T-helper 1 cell treated with Interleukin-12 subunit alpha and Interleukin-12 subunit beta and Interleukin-4 antibody, amounts not matched to agents 30 ng/mL and 1 ng/mL, for 36 hours (primary cell): ENCODE data around the gene ZNF768. TPM values are rescaled to one million over a fixed set of nuclear protein-coding genes. Genes with fewer than 3 reads are reported as not detected.
"Not testable (repeated sequence)": the region's sequence is repeated elsewhere in the genome, so short reads cannot be mapped to it uniquely, and the experiment has no call there.

Experiments
- intact Hi-C: fragments of 100-400 bp; cut with micrococcal nuclease; formaldehyde crosslinking; loops from one replicate; pipeline ENCODE4 v1.15.1; 2024
- total RNA-seq: library from RNA; stranded (reverse); gene quantifications from 2 replicates; pipeline ENCODE4 v1.2.3, GENCODE V29; 2022

ZNF768 gene
- total RNA-seq, 1 donor from 2014 or later = 6.7 TPM

DNA sequence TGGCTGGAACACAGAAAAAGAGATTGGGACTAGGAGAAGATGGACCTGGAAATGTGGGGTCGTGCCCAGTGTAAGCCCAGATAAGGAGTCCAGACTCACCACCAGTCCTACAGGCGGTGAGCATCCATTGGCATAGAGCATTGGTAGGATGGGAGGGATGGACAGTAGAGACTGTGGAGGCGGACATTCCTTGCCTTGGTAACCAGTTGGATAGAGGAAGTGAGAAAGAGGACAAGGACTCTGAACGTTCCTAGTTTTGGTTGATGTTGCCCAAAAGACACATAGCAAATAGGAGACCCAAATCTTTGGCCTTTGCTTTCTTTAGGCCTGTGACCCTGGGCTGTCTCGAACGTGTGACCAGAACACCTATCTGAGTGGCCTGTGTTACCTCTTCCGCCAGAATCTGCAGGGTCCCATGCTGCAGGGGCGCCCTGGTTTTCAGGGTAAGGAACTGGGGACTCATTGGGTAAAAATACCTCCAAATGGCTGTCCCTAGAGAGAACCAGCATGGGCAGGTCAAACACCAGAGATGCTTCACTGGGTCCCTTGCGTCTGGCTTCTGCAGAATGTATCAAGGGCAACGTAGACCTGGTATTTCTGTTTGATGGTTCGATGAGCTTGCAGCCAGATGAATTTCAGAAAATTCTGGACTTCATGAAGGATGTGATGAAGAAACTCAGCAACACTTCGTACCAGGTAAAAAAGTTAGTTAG is 47.4 kb downstream of the ZNF768 start:
- intact Hi-C loops = no loop called here

DNA sequence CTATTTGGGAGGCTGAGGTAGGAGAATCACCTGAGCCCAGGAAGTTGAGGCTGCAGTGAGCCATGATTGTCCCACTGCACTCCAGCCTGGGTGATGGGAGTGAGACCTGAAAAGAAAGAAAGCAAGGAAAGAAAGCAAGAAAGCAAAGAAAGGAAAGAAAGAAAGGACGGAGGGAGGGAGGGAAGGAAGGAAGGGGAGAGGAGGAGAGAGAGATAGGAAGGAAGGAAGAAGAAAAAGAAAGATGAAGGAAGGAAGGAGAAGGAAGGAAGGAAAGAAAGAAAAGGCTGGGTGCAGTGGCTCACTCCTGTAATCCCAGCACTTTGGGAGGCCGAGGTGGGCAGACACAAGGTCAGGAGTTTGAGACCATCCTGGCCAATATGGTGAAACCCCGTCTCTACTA is 48.6 kb downstream of the ZNF768 start:
- intact Hi-C loops = not testable (repeated sequence)

DNA sequence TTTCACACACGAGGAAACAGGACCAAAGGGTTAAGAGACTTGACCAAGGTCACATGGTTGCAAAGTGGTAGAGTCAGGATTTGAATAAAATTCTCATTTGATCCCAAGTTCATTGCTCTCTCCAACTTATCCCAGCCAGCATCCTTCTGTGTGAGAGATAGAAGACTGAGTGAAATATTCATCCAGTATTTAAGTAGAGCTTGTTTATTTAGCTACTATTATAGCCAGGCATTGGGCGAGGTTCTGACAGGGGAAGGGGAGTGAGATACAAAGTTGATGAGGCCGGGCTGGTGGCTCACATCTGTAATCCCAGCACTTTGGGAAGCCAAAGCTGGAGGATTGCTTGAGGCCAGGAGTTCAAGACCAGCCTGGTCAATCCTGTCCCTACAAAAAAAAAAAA is 49.4 kb downstream of the ZNF768 start:
- intact Hi-C loops = no loop called here

DNA sequence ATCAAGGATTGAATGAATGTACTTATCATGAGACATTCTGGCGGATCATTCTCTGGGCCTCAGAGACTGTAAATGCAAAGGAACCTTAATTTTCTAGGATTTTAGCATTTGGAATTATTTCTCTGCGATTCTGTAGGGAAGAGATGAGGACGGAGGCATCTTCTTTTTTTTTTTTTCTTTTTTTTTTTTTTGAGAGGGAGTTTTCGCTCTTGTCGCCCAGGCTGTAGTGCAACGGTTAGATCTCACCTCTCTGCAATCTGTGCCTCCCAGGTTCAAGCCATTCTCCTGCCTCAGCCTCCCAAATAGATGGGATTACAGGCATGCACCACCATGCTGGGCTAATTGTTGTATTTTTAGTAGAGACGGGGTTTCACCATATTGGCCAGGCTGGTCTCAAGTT is 51.7 kb downstream of the ZNF768 start:
- intact Hi-C loops = loop anchor here (5.0 kb wide), 1 partner anchor 407 kb away; the partner anchor contains the start of gene ALDOA

DNA sequence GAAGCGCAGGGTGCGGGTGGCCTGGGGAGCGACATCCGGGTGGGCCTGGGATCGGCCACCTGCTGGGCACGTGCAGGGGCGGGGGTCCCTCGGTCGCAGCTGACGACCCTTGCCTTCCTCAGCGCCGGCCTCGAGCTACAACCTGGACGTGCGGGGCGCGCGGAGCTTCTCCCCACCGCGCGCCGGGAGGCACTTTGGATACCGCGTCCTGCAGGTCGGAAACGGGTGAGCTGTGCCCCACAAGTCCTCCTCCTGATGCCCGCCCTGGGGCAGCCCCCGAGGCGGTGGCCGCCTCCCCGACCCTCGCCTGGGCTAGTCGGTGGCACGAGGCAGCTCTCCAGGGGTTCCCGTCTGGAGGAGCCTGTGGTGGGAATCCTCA is 52.3 kb downstream of the ZNF768 start:
- intact Hi-C loops = loop anchor here (5.0 kb wide), 1 partner anchor 407 kb away; the partner anchor contains the start of gene ALDOA

Other genes with a start within 250 kb of the ZNF768 start
- gene CD2BP2, start 171.3 kb downstream of the ZNF768 start, total RNA-seq = 84.1 and 88.8 TPM in 2 replicates
- 71.1 and 72.7 TPM in 2 replicates for gene TBC1D10B, start 156.1 kb downstream of the ZNF768 start, total RNA-seq
- gene MYL11, start 151.8 kb downstream of the ZNF768 start, total RNA-seq = not detected in 2 replicates
- gene SEPTIN1, start 144.0 kb downstream of the ZNF768 start, total RNA-seq = 355 and 356 TPM in 2 replicates
- gene ZNF48, start 131.1 kb downstream of the ZNF768 start, total RNA-seq = 17.2 and 18.0 TPM in 2 replicates
- 4.9 and 5.9 TPM in 2 replicates for gene ZNF771, start 119.0 kb downstream of the ZNF768 start, total RNA-seq
- 76.4 and 78.5 TPM in 2 replicates for gene DCTPP1, start 96.5 kb downstream of the ZNF768 start, total RNA-seq
- gene SEPHS2, start 80.7 kb downstream of the ZNF768 start, total RNA-seq = 73.8 and 77.3 TPM in 2 replicates
- gene ITGAL, start 53.8 kb downstream of the ZNF768 start, total RNA-seq = 660 and 669 TPM in 2 replicates
- 13.8 and 14.1 TPM in 2 replicates for gene ZNF747, start 8.3 kb upstream of the ZNF768 start, total RNA-seq
- 21.2 and 22.5 TPM in 2 replicates for gene ZNF764, start 31.8 kb upstream of the ZNF768 start, total RNA-seq
- gene ZNF688, start 45.1 kb upstream of the ZNF768 start, total RNA-seq = 13.2 and 13.6 TPM in 2 replicates
- 21.5 and 22.4 TPM in 2 replicates for gene ZNF785, start 59.1 kb upstream of the ZNF768 start, total RNA-seq
- 13.5 and 13.7 TPM in 2 replicates for gene ZNF689, start 83.8 kb upstream of the ZNF768 start, total RNA-seq
- 90.0 and 91.6 TPM in 2 replicates for gene PRR14, start 124.4 kb upstream of the ZNF768 start, total RNA-seq
- gene FBRS, start 131.9 kb upstream of the ZNF768 start, total RNA-seq = 162 and 164 TPM in 2 replicates
- 93.9 and 99.5 TPM in 2 replicates for gene SRCAP, start 172.6 kb upstream of the ZNF768 start, total RNA-seq
- gene PHKG2, start 221.9 kb upstream of the ZNF768 start, total RNA-seq = 44.6 and 47.4 TPM in 2 replicates
- 1.6 TPM in 2 replicates for gene CFAP119, start 235.5 kb upstream of the ZNF768 start, total RNA-seq
- 97.2 and 102 TPM in 2 replicates for gene RNF40, start 235.8 kb upstream of the ZNF768 start, total RNA-seq